GM13977 (cell line): ENCODE results near the gene SLC5A1.

ENCODE experiments used
- DNase-seq: peaks from one replicate; pipeline ENCODE4 v3.0.0; 2012; ENCODE audit warnings: low spot score
- in situ Hi-C: fragments of 300-500 bp; cut with MboI; formaldehyde crosslinking; loops from one replicate; pipeline ENCODE4 v1.12.0; 2022; ENCODE audit warnings: low sequenced_read_pairs, low pct_unique_long_range_greater_than_20kb, mixed read lengths, inconsistent platforms; ENCODE audit not compliant: unreplicated experiment
- TF ChIP-seq, protein P1 (sequence below): IDR thresholded peaks from 2 replicates; pipeline ENCODE4 v1.5.1; 2012; ENCODE audit warnings: mild to moderate bottlenecking, control low read depth; ENCODE audit not compliant: insufficient read depth; ENCODE audit errors: extremely low read depth, missing control alignments

Gene SLC5A1

DNA sequence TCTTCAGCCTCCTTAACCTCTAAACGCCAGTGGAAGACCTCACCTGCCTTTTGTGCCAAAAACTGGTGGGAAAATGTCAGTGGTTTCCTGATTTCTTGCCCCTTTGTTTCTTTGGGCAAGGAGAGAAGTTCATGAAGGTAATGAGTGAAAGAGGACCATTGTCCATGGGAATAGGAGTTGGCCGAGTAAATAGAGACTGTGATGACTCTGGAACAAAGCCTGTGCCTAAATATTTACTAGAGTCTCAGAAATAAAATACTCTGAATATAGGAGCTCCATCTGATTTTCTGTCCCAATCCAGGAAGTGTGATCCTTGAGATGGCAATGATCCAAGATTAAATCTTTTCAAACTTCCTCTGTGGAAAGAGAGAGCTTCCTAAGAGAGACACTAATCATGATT lies 12.0 kb downstream of the SLC5A1 start:
- TF ChIP-seq, protein P1, sequence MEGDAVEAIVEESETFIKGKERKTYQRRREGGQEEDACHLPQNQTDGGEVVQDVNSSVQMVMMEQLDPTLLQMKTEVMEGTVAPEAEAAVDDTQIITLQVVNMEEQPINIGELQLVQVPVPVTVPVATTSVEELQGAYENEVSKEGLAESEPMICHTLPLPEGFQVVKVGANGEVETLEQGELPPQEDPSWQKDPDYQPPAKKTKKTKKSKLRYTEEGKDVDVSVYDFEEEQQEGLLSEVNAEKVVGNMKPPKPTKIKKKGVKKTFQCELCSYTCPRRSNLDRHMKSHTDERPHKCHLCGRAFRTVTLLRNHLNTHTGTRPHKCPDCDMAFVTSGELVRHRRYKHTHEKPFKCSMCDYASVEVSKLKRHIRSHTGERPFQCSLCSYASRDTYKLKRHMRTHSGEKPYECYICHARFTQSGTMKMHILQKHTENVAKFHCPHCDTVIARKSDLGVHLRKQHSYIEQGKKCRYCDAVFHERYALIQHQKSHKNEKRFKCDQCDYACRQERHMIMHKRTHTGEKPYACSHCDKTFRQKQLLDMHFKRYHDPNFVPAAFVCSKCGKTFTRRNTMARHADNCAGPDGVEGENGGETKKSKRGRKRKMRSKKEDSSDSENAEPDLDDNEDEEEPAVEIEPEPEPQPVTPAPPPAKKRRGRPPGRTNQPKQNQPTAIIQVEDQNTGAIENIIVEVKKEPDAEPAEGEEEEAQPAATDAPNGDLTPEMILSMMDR = no peak
- no peak for DNase-seq
- in situ Hi-C loops = no loop called here

DNA sequence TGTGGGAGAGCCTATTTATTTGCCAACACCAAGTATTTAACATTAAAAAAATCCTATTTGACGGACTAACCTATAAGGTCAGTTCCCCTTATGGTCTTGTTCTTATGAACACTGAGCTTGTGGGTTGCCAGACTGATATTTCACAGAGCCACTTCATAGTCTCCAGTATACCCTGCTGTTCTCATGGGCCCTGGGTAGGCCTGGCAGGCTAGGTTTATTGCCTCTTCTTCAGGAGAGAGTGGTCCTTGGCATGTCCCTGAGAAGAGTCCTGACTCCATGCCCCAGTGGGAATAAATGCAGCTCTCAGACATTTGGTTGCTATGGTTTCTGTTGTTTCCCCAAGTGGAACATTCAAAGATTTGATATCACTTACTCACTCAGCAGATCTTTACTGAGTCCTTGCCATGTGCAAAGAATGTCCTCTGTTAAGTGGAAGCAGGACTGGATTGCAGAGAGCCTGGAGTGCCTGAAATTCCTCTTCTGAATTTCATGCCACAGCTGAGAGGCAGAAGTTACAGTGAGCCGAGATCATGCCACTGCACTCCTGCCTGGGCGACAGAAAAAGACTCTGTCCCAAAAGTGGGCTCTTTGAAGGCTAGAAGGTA lies 15.7 kb downstream of the SLC5A1 start:
- DNase-seq = no peak
- TF ChIP-seq, protein P1 = no peak
- in situ Hi-C loops = no loop called here

GRCh38 chr22:32059426-32059825 lies 16.4 kb downstream of the SLC5A1 start:
- DNase-seq = no peak
- in situ Hi-C loops = no loop called here
- TF ChIP-seq, protein P1 = no peak

- in situ Hi-C loops = no loop called here
- no peak for DNase-seq
- TF ChIP-seq, protein P1 = no peak
Observed at GRCh38 chr22:32063701-32064100, 20.6 kb downstream of the SLC5A1 start.

GRCh38 chr22:32066820-32067219 lies 23.8 kb downstream of the SLC5A1 start:
- in situ Hi-C loops = no loop called here
- DNase-seq = no peak
- TF ChIP-seq, protein P1 = no peak

- in situ Hi-C loops = no loop called here
- DNase-seq = no peak
- TF ChIP-seq, protein P1 = no peak
Observed at GRCh38 chr22:32067613-32068012, 24.6 kb downstream of the SLC5A1 start.
